DND-41 (cell line): ENCODE measurements around the gene GREB1.

Experiments used
- CTCF ChIP-seq: IDR thresholded peaks from 2 replicates; pipeline ENCODE4 v1.5.1; 2012; ENCODE audit warnings: borderline replicate concordance, low read length, moderate library complexity, mild to moderate bottlenecking; ENCODE audit not compliant: poor library complexity, severe bottlenecking; ENCODE audit errors: extremely low read depth
- EZH2 ChIP-seq: IDR thresholded peaks from 3 replicates; pipeline ENCODE4 v1.6.1; 2012; ENCODE audit warnings: borderline replicate concordance, low read depth, mild to moderate bottlenecking, moderate library complexity, low read length, inconsistent platforms; ENCODE audit not compliant: severe bottlenecking

- no peak for TF ChIP-seq CTCF
- no peak for TF ChIP-seq EZH2
Observed at GRCh38 chr2:11488809-11489208, 45.0 kb upstream of the GREB1 start.
